GM18498 (cell line): ENCODE results near the gene FXYD6.

Experiments used
- ATAC-seq: cut with Tn5 transposase; IDR thresholded peaks from one replicate; pipeline ENCODE4 v1.9.1; 2021; ENCODE audit warnings: mild to moderate bottlenecking, moderate library complexity; ENCODE audit not compliant: unreplicated experiment

Gene FXYD6

GRCh38 chr11:117910941-117911655 lies 34.6 kb upstream of the FXYD6 start:
- no peak for ATAC-seq

GRCh38 chr11:117910525-117910924 lies 34.1 kb upstream of the FXYD6 start:
- no peak for ATAC-seq

- no peak for ATAC-seq
Measured at GRCh38 chr11:117909611-117910382, 33.3 kb upstream of the FXYD6 start.

GRCh38 chr11:117908959-117909610 lies 32.6 kb upstream of the FXYD6 start:
- no peak for ATAC-seq

GRCh38 chr11:117908109-117908895 lies 31.8 kb upstream of the FXYD6 start:
- no peak for ATAC-seq

- ATAC-seq: no peak
Measured at GRCh38 chr11:117907276-117908108, 31.0 kb upstream of the FXYD6 start.

- no peak for ATAC-seq
Measured at GRCh38 chr11:117906710-117907109, 30.3 kb upstream of the FXYD6 start.

GRCh38 chr11:117906126-117906525 lies 29.7 kb upstream of the FXYD6 start:
- ATAC-seq: no peak

- no peak for ATAC-seq
Measured at GRCh38 chr11:117905524-117905923, 29.1 kb upstream of the FXYD6 start.

GRCh38 chr11:117903505-117904382 lies 27.3 kb upstream of the FXYD6 start:
- ATAC-seq: no peak

- no peak for ATAC-seq
Measured at GRCh38 chr11:117902001-117902845, 25.8 kb upstream of the FXYD6 start.

GRCh38 chr11:117901601-117902000 lies 25.1 kb upstream of the FXYD6 start:
- no peak for ATAC-seq

- ATAC-seq: peak; percentile 11
Measured at GRCh38 chr11:117900720-117901440, 24.4 kb upstream of the FXYD6 start.

GRCh38 chr11:117900121-117900648 lies 23.7 kb upstream of the FXYD6 start:
- ATAC-seq: peak; percentile 72

- no peak for ATAC-seq
Measured at GRCh38 chr11:117898059-117898458, 21.6 kb upstream of the FXYD6 start.

GRCh38 chr11:117892651-117893050 lies 16.2 kb upstream of the FXYD6 start:
- ATAC-seq: no peak

GRCh38 chr11:117891362-117891761 lies 14.9 kb upstream of the FXYD6 start:
- ATAC-seq: no peak
